GM21515 (cell line): Measurements from ENCODE around the gene UGT3A1.
"Not testable (repeated sequence)": the region's sequence is repeated elsewhere in the genome, so short reads cannot be mapped to it uniquely, and the experiment has no call there.

Experiments
- ATAC-seq: cut with Tn5 transposase; IDR thresholded peaks from one replicate; pipeline ENCODE4 v1.9.1; 2021; ENCODE audit not compliant: unreplicated experiment

Gene UGT3A1

GRCh38 chr5:35990520-35990919, 670 bp downstream of the UGT3A1 start:
- no peak for ATAC-seq

- no peak for ATAC-seq
Measured at GRCh38 chr5:35988529-35988928, 2.7 kb downstream of the UGT3A1 start.

GRCh38 chr5:35987776-35988175, 3.4 kb downstream of the UGT3A1 start:
- no peak for ATAC-seq

GRCh38 chr5:35979715-35980114, 11.5 kb downstream of the UGT3A1 start:
- ATAC-seq: no peak

- not testable (repeated sequence) for ATAC-seq
Measured at GRCh38 chr5:35976859-35977258, 14.3 kb downstream of the UGT3A1 start.

- no peak for ATAC-seq
Measured at GRCh38 chr5:35974570-35974969, 16.6 kb downstream of the UGT3A1 start.

- ATAC-seq: no peak
Measured at GRCh38 chr5:35971878-35972210, 19.3 kb downstream of the UGT3A1 start.

GRCh38 chr5:35971186-35971877, 19.9 kb downstream of the UGT3A1 start:
- ATAC-seq: no peak

- ATAC-seq: no peak
Measured at GRCh38 chr5:35963381-35963843, 27.8 kb downstream of the UGT3A1 start.

- ATAC-seq: no peak
Measured at GRCh38 chr5:35960328-35960727, 30.9 kb downstream of the UGT3A1 start.

GRCh38 chr5:35956429-35956828, 34.8 kb downstream of the UGT3A1 start:
- no peak for ATAC-seq

GRCh38 chr5:35954175-35954574, 37.0 kb downstream of the UGT3A1 start:
- ATAC-seq: no peak

- ATAC-seq: no peak
Measured at GRCh38 chr5:35947085-35947484, 44.1 kb downstream of the UGT3A1 start.

GRCh38 chr5:35939639-35940038, 51.6 kb downstream of the UGT3A1 start:
- ATAC-seq: no peak

GRCh38 chr5:35938568-35939227, 52.5 kb downstream of the UGT3A1 start, which contains the start of gene CAPSL:
Gene CAPSL, minus strand, starts transcription at chr5:35938622. Its CDS starts 17,502 bp downstream, at chr5:35921120.
- ATAC-seq: no peak

- ATAC-seq: peak; percentile 80
Measured at GRCh38 chr5:35926389-35927051, 64.7 kb downstream of the UGT3A1 start.

GRCh38 chr5:35924950-35925722, 66.1 kb downstream of the UGT3A1 start:
- peak; percentile 62 for ATAC-seq

GRCh38 chr5:35924122-35924949, 66.9 kb downstream of the UGT3A1 start:
- no peak for ATAC-seq

- no peak for ATAC-seq
Measured at GRCh38 chr5:35922468-35922867, 68.7 kb downstream of the UGT3A1 start.

GRCh38 chr5:35921930-35922329, 69.3 kb downstream of the UGT3A1 start:
- ATAC-seq: no peak
